CD4-positive, CD25-positive, alpha-beta regulatory T cell (primary cell): ENCODE data around the gene GRIP2. TPM values are rescaled to one million over a fixed set of nuclear protein-coding genes. Genes with fewer than 3 reads are reported as not detected.
A peak's percentile ranks its signal among the peaks of the same experiment; 100 is the strongest.

Experiments
- ATAC-seq, 2 donors: fragments of 150-1000 bp; cut with Tn5 transposase; one replicate each; pipeline ENCODE4 v1.10.0; 2021; ENCODE audit warnings: low read depth in 2 of 2, moderate number of reproducible peaks in 2 of 2, moderate library complexity in 1 of 2
- DNase-seq, 3 donors: peaks; one replicate each; pipeline versions ENCODE4 v3.0.0 to v3.0.0-alpha.2; 2012 to 2022; ENCODE audit warnings: mixed read lengths in 1 of 3
- H3K27ac ChIP-seq: one replicate; pipeline ENCODE4 v1.7.0; 2013; ENCODE audit warnings: mild to moderate bottlenecking, low read length; ENCODE audit not compliant: insufficient read depth, poor library complexity, severe bottlenecking
- H3K27me3 ChIP-seq: one replicate; pipeline ENCODE4 v1.7.0; 2013; ENCODE audit warnings: low read length; ENCODE audit not compliant: control insufficient read depth, insufficient read depth
- H3K36me3 ChIP-seq: one replicate; pipeline ENCODE4 v1.7.0; 2013; ENCODE audit warnings: mild to moderate bottlenecking, low read length, moderate library complexity; ENCODE audit not compliant: control insufficient read depth, insufficient read depth
- H3K4me1 ChIP-seq: 2 replicates; pipeline ENCODE4 v1.7.0; 2013; ENCODE audit warnings: mild to moderate bottlenecking, low read length; ENCODE audit not compliant: insufficient read depth, control insufficient read depth, poor library complexity, severe bottlenecking
- H3K4me3 ChIP-seq: one replicate; pipeline ENCODE4 v1.7.0; 2013; ENCODE audit warnings: low read depth, mild to moderate bottlenecking, low read length, moderate library complexity
- H3K9me3 ChIP-seq, 2 experiments: 1 replicate in 1 of 2; 2 replicates in 1 of 2; pipeline ENCODE4 v1.7.0; 2013; ENCODE audit warnings: low read length in 2 of 2, mild to moderate bottlenecking in 1 of 2, moderate library complexity in 1 of 2; ENCODE audit not compliant: control insufficient read depth in 2 of 2
- H3K27ac Mint-ChIP-seq, 3 donors: one replicate each; pipeline ENCODE4 v1.8.0; 2020 to 2022; ENCODE audit warnings: mild to moderate bottlenecking in 3 of 3, mixed read lengths in 3 of 3, moderate library complexity in 2 of 3
- H3K27me3 Mint-ChIP-seq: one replicate; pipeline ENCODE4 v1.8.0; 2022; ENCODE audit warnings: mild to moderate bottlenecking, mixed read lengths
- H3K36me3 Mint-ChIP-seq: one replicate; pipeline ENCODE4 v1.8.0; 2020; ENCODE audit warnings: mixed read lengths
- H3K4me1 Mint-ChIP-seq, 4 donors: one replicate each; pipeline ENCODE4 v1.8.0; 2020 to 2022; ENCODE audit warnings: mixed read lengths in 4 of 4, mild to moderate bottlenecking in 1 of 4
- H3K4me3 Mint-ChIP-seq, 4 donors: one replicate each; pipeline ENCODE4 v1.8.0; 2020 to 2022; ENCODE audit warnings: mild to moderate bottlenecking in 4 of 4, mixed read lengths in 4 of 4, moderate library complexity in 3 of 4
- H3K9me3 Mint-ChIP-seq, 7 donors: one replicate each; pipeline ENCODE4 v1.8.0; 2020 to 2022; ENCODE audit warnings: mixed read lengths in 7 of 7, mild to moderate bottlenecking in 3 of 7, moderate library complexity in 2 of 7
- polyA plus RNA-seq, 4 donors: library from polyadenylated mRNA; unstranded; fragments of 300-500 nt; fragmentation: Illumina TruSeq; gene quantifications; one replicate each; pipeline ENCODE4 v1.2.3, GENCODE V29; 2021
- total RNA-seq: library from RNA; stranded (reverse); gene quantifications from one replicate; pipeline ENCODE4 v1.2.3, GENCODE V29; 2022

The GRIP2 gene
- total and polyA plus RNA-seq, 5 donors from 2014 or later, result 0.18 TPM; not detected in 4

DNA sequence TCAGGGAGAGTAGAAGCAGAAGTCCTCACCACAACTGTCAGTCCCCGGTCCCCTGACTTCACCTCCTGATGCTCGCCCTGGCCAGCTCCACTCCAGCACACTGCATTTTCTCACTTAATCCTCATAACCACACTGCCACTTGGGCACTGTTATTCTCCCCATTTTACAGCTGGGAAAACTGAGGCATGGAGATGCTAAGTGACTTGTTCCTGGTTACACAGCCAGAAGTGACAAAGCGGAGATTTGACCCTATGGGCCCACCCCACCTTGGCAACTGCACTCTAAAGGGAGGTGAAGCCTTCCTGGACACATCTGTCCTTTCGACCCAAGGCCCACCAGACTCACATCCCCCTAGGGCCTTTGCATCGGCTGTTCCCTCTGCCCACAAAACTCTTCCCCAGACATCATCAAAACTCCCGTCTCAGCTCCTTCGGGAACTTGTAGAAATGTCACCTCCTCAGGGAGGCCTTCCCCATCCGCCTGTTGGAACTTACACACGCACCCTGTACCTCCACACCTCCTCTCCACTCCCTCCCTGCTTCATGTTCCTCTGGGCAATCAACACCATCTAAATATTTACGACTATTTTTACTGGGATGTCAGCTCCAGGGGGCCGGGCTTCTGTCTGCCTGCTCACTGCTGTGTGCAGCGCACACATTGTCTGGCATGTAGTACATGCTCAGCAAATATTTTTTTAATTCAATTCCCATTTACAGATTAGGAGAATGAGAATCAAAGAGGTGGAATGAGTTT lies 3.1 kb downstream of the GRIP2 start:
- peaks cover 0 to 2% (median 0%) of the 10 kb centered on the region in 7 donors for H3K9me3 Mint-ChIP-seq
- H3K4me1 Mint-ChIP-seq, result no peaks in the 10 kb centered on the region
- Histone ChIP-seq H3K27ac (no peak overlapping the region), H3K36me3 (no peaks in the 10 kb centered on the region), H3K9me3 (no peaks in the 10 kb centered on the region), H3K4me1 (no peaks in the 10 kb centered on the region), H3K27me3 (no peaks in the 10 kb centered on the region), H3K4me3 (no peak overlapping the region)
- ATAC-seq, result no peak
- no peaks in the 10 kb centered on the region for H3K36me3 Mint-ChIP-seq
- H3K4me3 Mint-ChIP-seq, result no peak overlapping the region
- H3K27me3 Mint-ChIP-seq, result peaks cover 4% of the 10 kb centered on the region
- DNase-seq, result no peak
- H3K27ac Mint-ChIP-seq, result no peak overlapping the region

- Histone ChIP-seq H3K4me3 (no peak overlapping the region), H3K4me1 (no peaks in the 10 kb centered on the region), H3K9me3 (no peaks in the 10 kb centered on the region), H3K27me3 (no peaks in the 10 kb centered on the region), H3K27ac (no peak overlapping the region), H3K36me3 (no peaks in the 10 kb centered on the region)
- ATAC-seq (no peak), DNase-seq (no peak)
- Mint-ChIP-seq H3K9me3 (peaks cover 0 to 2% (median 0%) of the 10 kb centered on the region in 7 donors), H3K27ac (no peak overlapping the region), H3K4me3 (no peak overlapping the region), H3K36me3 (no peaks in the 10 kb centered on the region), H3K27me3 (peaks cover 6% of the 10 kb centered on the region), H3K4me1 (no peaks in the 10 kb centered on the region)
These were observed 3.9 kb downstream of the GRIP2 start for GRCh38 chr3:14536055-14536815.

DNA sequence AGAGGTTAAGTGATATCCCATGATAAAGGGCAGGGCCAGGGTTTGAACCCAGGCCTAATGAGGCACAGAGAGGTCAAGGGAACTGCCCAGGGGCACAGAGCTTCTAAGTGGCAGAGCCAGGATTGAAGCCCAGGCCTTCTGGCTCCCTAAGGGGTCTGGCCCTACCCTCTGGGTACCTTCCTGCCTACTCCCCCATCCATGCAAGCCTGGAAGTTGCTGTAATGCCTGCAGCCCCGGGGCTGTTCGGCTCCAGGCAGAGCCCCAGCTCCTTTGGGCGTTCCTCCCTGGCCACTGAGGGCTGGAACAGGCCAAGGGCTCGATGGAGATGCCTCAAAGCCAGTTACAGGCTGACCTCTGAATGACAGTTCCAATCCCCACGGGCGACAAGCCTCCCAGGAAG lies 4.5 kb downstream of the GRIP2 start:
- H3K4me3 ChIP-seq, result no peak overlapping the region
- H3K27ac ChIP-seq, result no peak overlapping the region
- Mint-ChIP-seq H3K36me3 (no peaks in the 10 kb centered on the region), H3K9me3 (peaks cover 0 to 2% (median 0%) of the 10 kb centered on the region in 7 donors), H3K27ac (no peak overlapping the region), H3K27me3 (peaks cover 10% of the 10 kb centered on the region), H3K4me1 (no peaks in the 10 kb centered on the region), H3K4me3 (no peak overlapping the region)
- no peaks in the 10 kb centered on the region for H3K4me1 ChIP-seq
- no peaks in the 10 kb centered on the region for H3K27me3 ChIP-seq
- H3K36me3 ChIP-seq, result no peaks in the 10 kb centered on the region
- ATAC-seq (no peak), DNase-seq (no peak)
- no peaks in the 10 kb centered on the region for H3K9me3 ChIP-seq

GRCh38 chr3:14534516-14535191 lies 5.5 kb downstream of the GRIP2 start:
- Mint-ChIP-seq H3K4me3 (no peak overlapping the region), H3K9me3 (peaks cover 0 to 3% (median 0%) of the 10 kb centered on the region in 7 donors), H3K36me3 (no peaks in the 10 kb centered on the region), H3K27me3 (peaks cover 10% of the 10 kb centered on the region), H3K27ac (no peak overlapping the region), H3K4me1 (no peaks in the 10 kb centered on the region)
- no peak for ATAC-seq
- Histone ChIP-seq H3K4me1 (no peaks in the 10 kb centered on the region), H3K4me3 (no peak overlapping the region), H3K27me3 (peaks cover 4% of the 10 kb centered on the region), H3K36me3 (no peaks in the 10 kb centered on the region), H3K9me3 (no peaks in the 10 kb centered on the region), H3K27ac (no peak overlapping the region)
- no peak for DNase-seq

- no peaks in the 10 kb centered on the region for H3K4me1 Mint-ChIP-seq
- ATAC-seq (no peak), DNase-seq (no peak)
- H3K27ac Mint-ChIP-seq, result no peak overlapping the region
- peaks cover 13% of the 10 kb centered on the region for H3K27me3 Mint-ChIP-seq
- Histone ChIP-seq H3K4me3 (no peak overlapping the region), H3K9me3 (no peaks in the 10 kb centered on the region), H3K27me3 (peaks cover 4% of the 10 kb centered on the region), H3K27ac (no peak overlapping the region), H3K4me1 (no peaks in the 10 kb centered on the region), H3K36me3 (no peaks in the 10 kb centered on the region)
- no peak overlapping the region for H3K4me3 Mint-ChIP-seq
- peaks cover 0 to 3% (median 0%) of the 10 kb centered on the region in 7 donors for H3K9me3 Mint-ChIP-seq
- no peaks in the 10 kb centered on the region for H3K36me3 Mint-ChIP-seq
These were observed 6.6 kb downstream of the GRIP2 start for GRCh38 chr3:14533457-14533958.

GRCh38 chr3:14532691-14533456 lies 7.3 kb downstream of the GRIP2 start:
- peaks cover 0 to 3% (median 0%) of the 10 kb centered on the region in 7 donors for H3K9me3 Mint-ChIP-seq

GRCh38 chr3:14531856-14532395 lies 8.2 kb downstream of the GRIP2 start:
- Mint-ChIP-seq H3K27ac (no peak overlapping the region), H3K4me3 (no peak overlapping the region), H3K4me1 (no peaks in the 10 kb centered on the region), H3K27me3 (peaks cover 15% of the 10 kb centered on the region), H3K36me3 (no peaks in the 10 kb centered on the region), H3K9me3 (peaks cover 0 to 3% (median 0%) of the 10 kb centered on the region in 7 donors)
- ATAC-seq (no peak), DNase-seq (no peak)
- Histone ChIP-seq H3K27me3 (peaks cover 6% of the 10 kb centered on the region), H3K4me1 (no peaks in the 10 kb centered on the region), H3K27ac (no peak overlapping the region), H3K36me3 (no peaks in the 10 kb centered on the region), H3K4me3 (no peak overlapping the region), H3K9me3 (no peaks in the 10 kb centered on the region)

More at GRCh38 chr3:14532691-14533456, 7.3 kb downstream of the GRIP2 start:
- Histone ChIP-seq H3K4me1 (no peaks in the 10 kb centered on the region), H3K9me3 (no peaks in the 10 kb centered on the region), H3K27me3 (peaks cover 6% of the 10 kb centered on the region), H3K36me3 (no peaks in the 10 kb centered on the region), H3K4me3 (no peak overlapping the region), H3K27ac (no peak overlapping the region)
- Mint-ChIP-seq H3K4me3 (no peak overlapping the region), H3K27ac (no peak overlapping the region), H3K27me3 (peaks cover 15% of the 10 kb centered on the region), H3K4me1 (no peaks in the 10 kb centered on the region), H3K36me3 (no peaks in the 10 kb centered on the region)
- DNase-seq, result peak in 1 of 3 donors; percentile 35
- ATAC-seq, result no peak
